GM19395 (cell line): ENCODE results near the gene TERT.

ENCODE experiments used
- ATAC-seq: cut with Tn5 transposase; IDR thresholded peaks from one replicate; pipeline ENCODE4 v1.9.1; 2021; ENCODE audit warnings: mild to moderate bottlenecking, moderate library complexity; ENCODE audit not compliant: unreplicated experiment

The TERT gene

DNA sequence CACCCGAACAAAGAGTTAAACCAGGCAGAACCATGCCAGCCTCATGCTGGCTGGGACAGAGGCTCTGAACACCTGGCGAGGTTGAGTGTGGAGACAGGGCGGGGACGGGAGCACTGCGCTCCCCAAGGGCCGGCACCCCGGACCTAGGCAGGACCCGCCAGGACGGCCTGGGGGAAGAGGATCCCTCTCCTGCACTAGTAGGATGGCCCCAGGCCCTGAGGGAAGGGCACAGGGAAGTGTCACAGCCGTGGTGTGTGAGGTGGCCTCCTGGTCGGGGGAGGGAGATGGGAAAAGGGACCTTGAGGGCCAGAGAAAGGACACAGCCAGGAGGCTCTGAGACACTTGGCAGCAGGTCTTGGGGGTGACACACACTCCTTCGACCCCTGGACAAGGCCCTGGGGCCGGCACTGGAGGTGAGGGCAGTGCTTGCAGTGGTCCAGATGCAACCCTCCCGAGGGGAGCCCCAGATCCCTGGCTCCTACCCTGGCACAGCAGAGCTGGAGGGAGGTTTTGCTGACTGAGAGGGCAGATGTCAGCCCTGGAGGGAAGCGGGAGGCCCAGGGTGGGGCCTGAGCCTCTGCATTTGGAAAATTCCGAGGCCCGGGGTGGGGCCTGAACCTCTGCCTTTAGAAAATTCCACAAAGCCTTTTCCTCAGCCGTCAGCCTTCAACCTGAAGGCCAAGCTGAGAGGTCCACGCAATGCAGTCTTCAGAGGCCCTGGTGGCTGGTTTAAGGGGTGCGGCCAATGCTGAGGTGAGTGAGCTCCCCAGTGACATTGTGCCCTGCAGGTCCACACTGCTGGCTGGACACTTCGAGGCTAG is 24.8 kb upstream of the TERT start:
- no peak for ATAC-seq

DNA sequence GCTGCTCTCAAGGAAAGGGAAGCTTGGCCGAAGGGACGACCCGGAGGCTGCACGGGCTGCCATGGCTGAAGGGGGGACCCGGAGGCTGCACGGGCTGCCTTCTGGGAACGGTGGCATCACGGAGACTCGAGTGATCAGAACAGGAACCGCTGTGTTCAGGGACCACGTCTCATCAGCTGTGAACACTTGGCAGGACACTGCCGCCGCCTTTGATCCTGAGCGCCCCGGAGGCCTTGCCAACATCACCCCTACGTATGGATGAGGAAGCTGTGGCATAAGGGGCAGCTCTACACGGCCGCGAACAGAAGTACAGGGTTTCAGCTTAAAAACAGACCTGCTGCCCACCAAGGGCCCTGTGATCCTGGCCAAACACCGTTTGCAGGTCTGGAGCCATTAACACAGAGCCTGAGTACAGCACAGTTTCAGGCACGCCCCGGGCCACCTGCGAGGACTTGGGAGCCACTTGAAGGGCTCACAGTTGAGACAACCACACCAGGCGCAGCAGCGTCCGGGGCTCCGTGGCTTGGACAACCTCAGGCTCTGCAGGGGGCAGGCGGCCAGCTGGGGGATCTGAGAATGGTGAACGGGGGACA is 23.9 kb upstream of the TERT start:
- no peak for ATAC-seq

DNA sequence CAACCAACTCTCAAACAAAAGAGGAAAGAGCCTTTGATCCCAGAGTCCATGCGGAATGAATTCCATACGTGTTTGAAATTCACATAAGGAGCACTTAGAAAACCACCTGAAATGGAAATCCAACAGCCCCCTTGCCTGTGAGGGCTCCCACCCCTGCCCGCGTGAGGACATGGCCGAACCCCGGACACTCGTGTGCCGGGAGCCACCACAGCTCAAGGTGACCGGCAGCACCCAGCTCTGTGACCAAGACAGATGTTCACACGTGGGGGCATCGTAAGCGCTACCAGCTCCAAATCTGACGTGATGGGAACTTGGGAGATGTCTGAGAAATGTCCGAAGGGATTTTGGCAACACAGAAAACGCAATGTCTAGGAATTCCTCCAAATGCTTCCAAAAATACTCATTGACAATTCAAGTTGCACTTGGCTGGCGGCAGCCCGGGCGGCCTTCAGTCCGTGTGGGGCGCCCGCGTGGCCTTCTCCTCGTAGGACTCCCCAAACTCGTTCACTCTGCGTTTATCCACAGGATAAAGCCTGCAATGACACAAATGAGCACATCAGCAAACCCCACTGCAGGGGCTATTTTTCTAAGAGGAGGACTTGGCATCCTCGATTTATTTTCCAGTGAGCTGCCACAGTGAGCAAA is 23.2 kb upstream of the TERT start:
- no peak for ATAC-seq

DNA sequence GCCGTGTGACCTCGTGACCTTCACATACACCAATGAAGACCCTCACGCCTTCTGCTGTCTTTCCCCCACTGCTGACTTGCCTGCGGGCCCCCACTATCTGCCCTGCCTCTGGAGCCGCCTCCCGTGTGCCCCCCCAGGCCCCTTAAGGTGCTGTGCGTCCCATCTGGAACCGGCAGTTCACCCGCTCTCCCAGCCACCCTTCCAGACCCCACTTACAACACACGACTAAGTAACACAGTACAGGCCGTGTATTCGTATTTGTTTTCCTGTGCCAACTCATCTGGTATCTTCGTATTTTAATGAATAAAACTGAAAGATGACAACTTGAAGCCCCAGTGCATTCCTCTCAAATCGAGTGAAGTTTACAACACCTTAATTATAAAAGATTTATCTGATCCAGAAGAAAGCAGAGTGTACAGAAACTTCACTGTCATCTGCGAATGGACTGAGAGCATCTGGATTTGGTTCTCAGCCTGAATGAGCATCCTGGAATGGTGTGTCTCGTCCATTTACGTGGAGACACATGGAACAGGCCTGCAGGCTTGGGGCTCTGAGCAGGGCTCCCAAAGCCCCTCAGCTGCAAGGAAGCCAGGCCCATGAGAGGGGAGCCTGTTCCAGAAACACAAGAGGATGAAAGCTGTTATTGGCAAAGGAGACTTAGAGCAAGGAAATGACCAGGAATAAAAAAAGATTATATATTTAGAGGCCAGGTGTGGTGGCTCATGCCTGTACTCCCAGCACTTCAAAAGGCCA is 21.9 kb upstream of the TERT start:
- no peak for ATAC-seq

DNA sequence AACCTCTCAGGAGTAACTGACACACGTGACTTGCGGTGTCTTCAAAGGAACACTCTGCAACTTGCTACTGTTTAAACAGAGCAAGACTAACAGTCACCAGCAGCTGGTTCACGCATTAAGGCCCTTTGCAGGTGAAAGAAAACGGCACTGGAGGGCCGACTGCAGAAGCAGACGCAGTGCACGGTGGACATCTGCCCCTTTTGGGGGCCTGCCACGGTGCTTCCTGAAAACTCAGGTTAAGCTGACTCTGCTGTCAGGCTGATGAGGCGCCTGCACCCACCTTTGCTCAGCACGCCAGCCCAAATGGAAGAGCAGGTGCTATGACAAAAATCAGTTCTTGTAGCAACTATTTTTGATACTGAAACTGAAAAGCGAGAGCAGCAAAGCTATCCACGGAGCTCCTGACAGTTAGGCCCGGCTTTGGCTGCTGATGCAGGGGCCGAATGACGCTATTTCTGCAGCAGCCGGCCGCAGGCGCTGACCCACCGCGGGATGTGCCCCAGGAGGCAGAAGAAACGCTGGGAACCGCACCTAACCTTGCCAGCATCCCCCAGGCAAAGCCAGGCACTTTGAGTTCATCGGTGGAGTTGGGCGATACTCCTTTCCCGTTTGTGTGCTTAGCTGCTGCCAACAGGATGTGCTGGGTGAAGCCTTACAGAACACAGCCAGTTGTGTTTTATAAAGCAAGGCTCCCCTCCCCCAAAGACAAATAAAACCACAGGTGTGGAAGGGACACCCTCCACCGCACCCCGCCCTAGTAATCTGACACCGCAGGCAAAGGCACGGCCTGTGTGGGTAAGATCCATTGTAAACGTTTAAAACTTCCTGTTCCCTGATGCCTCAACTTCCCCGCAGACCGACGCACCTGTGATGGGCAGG is 21.1 kb upstream of the TERT start:
- peak; percentile 63 for ATAC-seq

DNA sequence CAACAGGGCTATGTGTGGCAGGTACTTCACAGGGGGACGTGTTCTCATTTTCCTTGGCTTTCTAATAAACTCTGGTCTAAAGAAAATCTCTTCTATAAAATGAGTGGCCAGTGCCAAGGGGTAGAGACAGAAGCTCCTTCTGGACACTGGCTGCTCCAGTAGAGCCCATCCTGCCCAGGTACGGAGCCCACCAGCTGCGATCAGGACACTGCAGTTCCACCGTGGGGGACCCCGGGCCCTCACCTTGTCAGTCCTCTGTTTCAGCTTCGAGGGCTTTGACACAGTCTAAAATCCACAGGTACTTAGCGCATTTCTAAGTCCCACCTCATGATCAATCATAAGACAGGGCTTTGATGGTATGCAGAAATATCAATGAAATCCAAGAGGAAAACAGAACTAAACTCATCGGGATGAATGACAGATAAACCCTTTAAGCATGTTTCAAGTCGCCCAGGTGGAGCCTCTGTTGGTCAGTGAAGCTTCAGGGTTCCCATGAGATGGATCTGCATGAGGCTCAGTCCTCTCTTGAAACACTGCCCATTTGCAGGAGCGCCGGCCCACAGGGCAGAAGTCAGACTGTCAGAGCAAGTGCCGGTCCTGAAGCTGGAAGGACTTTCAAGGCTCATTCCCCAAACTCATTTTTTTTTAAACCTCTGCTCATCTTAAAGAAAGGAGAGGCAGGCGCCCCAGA is 20.3 kb upstream of the TERT start:
- ATAC-seq = peak; percentile 4

DNA sequence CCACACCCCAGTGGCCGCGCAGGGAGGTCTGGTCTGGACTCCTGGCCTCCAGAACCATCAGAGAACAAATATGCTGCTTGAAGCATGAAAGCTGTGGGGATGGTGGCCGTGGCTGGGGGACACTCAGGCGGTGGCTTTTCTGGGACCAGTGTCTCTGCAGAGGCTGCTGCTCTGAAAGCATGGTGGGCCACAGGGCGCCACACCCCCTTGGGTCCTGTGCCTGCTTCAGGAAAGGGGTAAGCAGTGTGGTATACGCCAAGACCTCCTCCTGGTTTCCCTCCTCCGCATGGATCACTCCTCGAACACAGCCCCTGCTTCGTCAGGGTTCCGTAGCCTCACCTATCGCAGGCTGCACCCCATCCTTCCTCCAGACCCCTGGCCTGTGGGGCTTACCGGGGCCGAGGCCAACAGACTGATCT is 19.7 kb upstream of the TERT start:
- no peak for ATAC-seq

DNA sequence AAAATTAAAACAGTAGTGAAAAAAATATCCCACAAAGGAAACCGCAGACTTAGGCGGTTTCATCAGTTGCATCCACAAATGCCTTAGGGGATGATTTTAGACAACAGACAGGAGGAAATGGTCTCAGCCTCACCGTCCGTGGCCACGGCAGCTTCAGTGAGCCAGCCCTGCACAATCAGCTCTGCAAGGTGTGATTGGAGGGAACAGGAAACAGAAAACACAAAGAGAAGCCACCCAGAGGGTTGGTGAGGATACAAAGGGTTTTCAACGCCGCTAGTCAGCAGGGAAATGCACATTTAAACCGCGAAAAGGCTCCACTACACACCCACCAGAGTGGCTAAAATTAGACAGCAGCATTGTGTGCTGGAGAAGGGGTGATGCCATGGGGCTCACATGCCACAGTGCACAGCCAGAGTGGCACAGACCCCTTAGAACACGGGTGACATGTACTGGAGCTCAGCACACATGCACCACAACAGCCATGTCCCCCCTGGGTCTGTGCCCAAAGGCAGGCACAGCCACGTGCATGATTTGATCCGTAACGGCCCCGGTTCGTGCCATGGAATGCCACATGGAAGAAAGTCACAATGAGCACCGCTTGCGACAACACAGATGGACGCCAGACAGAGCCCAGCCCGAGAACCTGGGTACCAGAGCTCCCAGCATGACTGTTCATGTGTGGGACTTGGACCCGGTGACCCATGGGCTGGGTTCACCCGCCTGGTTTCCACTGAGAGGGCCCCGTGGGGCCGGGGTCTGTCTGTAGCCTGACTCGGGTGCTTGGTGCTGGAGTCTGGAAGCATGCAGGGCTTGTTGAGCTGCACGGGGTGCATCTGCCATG is 18.3 kb upstream of the TERT start:
- ATAC-seq = peak; percentile 72

DNA sequence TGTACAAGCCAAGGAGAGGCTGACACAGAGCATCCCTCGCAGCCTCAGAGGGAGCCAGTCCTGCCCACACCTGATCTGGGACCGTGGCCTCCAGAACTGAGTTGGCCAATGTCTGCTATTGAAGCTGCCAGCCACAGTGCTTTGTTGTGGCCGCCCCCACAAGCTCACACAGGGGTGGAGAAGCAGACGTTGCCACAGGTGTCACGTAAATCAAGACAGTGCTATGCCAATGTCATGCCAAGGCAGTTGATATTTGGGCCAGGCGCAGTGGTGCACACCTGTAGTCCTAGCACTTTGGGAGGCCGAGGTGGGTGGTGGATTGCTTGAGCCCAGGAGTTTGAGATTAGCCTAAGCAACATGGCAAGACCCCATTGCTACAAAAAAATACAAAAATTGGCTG is 17.3 kb upstream of the TERT start:
- no peak for ATAC-seq

DNA sequence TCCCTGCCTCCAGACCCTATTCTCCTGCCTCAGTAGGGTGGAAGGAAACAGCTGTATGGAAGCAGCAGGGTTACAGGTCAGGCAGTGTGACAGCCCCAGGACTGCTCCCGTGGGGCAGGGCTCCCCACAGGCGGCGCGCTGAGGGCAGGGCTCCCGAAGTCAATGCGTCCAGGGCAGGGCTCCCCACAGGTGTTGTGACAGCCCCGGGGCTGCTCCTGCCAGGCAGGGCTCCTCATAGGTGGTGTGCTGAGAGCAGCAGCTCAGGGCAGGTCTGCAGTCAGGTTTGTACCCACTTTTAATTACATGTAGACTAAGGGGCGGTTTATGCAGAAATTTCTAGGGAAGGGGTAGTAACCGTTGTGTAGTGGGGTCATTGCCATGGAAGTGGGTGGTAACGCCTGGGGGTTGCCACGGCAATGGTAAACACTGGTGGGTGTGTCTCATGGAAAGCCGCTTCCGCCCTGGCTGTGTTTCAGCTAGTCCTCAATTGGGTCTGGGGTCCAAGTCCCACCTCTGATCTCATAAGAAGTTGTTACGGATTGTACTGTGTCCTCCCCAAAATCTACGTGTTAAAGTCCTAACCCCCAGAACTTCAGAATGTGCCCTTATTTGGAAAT is 16.7 kb upstream of the TERT start:
- ATAC-seq = no peak

DNA sequence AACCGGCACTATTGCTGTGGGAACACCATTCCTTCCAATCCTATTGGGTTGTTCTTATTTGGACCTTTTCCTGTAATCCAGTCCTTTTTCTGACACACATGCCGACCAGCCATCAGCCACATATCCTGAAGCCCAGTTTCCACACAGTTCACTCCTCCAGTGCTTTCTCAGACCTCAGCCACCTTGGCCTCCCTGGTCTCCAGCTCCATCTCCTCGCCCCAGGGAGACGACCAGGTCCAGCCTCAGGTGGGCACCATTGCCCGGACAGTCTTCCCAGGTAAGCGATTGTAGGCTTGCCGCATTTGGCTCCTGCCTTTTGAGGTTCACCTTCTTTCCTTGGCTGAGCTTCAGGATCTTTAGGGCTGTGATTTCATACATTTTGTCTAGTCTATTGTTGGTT is 15.2 kb upstream of the TERT start:
- no peak for ATAC-seq

DNA sequence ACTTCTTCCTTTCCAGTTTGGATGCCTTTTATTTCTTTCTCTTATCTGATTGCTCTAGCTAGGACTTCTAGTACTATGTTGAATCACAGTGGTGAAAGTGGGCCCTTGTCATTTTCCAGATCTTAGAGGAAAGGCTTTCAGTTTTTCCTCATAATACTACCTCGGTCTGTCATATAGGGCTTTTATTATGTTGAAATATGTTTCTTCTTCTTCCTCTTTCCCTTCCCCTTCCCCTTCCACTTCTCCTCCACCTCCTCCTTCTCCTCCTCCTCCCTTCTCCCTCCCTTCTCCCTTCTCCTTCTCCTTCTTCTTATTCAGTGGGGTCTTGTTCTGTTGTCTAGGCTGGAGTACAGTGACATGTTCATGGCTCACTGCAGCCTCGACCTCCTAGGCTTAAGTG is 9.2 kb upstream of the TERT start:
- ATAC-seq = no peak

DNA sequence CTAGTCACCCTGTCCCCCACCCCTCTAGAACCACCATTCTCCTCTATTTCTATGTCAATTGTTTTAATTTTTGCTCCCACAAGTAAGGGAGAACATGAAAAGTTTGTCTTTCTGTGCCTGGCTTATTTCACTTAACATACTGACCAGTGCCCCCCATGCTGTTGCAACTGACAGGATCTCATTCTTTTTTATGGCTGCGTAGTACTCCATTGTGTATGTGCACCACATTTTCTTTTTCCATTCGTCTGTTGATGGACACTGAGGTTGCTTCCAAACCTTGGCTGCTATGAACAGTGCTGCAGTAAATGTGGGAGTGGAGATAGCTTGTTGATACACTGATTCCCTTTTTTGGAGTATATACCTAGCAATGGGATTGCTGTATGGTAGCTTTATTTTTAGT is 7.4 kb upstream of the TERT start:
- ATAC-seq = no peak

DNA sequence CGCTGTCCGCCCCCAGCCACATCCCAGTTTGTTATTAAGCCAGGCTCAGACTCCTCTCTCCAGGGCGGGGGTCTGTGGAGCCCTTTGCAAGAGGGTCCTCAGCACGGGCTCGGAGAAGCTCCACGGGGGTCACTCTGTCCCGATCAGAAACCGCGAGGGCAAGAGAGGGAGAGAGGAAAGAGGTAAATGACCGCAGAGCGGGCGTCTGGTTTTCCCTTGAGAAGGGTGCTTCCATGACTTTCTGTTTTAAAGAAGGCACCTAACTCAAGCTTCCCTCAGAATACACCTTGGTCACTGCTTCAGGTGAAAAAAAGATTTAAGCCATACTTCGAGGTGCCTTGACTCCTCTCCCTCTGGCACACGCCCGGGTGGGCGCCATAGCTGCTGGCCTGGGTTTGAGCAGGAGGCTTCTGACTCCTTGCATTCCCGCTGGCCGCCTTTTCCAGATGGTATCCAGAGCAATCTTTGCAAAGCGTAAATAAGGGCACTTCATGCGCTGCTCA is 5.8 kb upstream of the TERT start:
- no peak for ATAC-seq

DNA sequence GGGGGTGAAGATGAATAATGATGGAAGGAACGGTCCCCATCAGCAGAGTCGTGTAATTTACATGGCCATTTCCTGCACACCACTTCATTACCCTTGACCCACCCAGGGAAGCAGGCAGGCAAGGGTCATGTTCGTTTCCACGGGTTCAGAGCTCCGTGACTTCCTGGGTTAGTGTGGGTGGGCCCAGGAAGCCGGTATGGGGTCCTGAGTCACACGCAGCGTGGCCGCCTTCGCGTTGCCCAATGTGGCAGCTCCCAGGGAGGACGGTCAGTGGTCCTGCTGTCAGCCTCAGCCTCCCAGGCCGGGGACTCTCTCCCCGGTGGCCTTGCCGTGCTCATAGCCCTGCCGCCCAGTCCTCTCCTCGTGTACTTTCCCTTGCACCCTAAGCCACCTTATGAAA is 5.1 kb upstream of the TERT start:
- ATAC-seq = no peak

DNA sequence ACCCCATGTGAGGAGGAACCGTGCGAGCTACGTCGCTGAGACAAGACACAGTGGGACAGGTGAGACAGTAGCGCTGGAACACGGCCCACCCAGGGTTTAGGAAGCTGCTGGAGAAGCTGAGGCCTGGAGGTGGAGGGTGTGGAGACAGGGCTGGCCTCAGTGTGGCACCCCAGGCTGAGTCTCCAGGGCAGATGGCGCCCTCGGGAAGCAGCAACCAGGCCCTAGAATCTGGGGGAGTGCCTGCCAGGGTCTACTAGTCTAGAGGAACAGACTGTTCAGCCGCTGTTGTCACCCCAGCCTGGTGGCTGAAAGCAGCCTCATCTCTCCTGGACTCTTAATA is 4.6 kb upstream of the TERT start:
- no peak for ATAC-seq

DNA sequence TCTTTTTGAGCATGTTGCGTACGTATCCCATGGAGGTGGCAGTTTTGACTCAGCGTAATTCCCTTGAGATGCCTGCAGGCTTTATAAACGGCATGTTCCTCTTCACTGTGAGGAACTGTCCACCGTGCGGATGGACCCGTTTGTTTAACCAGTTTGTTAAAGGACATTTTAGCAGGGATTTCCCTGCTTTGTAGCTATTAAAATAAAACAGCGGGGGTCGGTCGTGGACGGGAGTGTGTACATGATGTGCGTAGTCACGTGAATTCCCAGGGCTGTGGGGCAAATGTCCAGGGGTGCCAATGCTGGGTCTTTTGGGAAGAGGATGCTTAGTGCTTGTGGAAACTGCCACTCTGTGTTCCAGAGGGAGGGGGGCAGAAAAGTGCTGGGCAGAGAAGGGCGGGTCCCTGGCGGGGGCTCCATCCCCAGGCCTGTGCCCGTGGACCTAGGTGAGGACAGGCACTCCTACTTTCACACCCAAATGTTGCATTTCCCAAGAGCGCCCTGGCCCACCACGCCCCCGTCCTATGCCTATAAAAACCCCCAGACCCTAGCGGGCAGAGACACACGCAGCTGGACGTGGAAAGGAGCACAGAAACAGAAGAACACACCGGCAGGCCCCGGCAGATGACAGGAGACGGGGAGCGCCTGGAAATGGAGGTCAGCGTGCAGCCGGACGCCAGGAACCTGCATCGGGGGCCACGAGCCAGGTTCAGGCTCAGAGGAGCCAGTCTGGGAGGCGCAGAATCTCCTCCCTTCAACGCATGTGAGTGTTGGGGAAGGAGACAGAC is 4.0 kb upstream of the TERT start:
- no peak for ATAC-seq

DNA sequence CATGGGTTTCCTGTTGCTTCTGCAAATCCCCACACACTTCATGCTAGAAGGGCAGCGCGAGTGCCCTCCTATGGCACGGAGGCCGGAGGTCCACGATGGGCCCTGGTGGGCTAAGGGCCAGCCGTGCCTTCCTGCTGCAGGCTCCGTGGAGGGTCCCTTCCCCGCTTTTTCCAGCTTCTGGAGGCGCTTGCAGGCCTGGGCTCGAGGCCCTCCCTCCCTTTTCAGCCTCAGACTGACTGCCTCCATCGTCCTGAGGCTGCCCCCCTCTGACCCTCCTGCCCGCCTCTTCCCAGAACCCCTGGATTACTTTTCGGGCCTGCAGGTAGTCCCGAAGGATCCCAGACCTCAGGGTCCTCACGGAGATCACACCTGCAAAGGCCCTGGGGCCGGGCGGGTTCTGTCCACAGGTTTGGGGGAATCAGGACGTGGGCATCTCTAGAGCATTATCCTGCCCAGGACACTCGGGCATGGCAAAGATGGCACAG is 3.2 kb upstream of the TERT start:
- no peak for ATAC-seq
